Upper lobe of right lung (tissue), 1 donor: Measurements from ENCODE around the gene TTBK1. TPM values are rescaled to one million over a fixed set of nuclear protein-coding genes. Genes with fewer than 3 reads are reported as not detected.
A peak's percentile ranks its signal among the peaks of the same experiment; 100 is the strongest.

ENCODE experiments used
- ATAC-seq: fragments of 200-7000 bp; cut with Tn5 transposase; one replicate; pipeline ENCODE4 v1.9.1; 2020; ENCODE audit warnings: mild to moderate bottlenecking, moderate library complexity
- DNase-seq: peaks from one replicate; pipeline ENCODE4 v3.0.0-alpha.2; 2020
- H3K27ac ChIP-seq: fragments of 200-600 bp; one replicate; pipeline ENCODE4 v1.8.0; 2022
- H3K27me3 ChIP-seq: fragments of 200-600 bp; one replicate; pipeline ENCODE4 v1.8.0; 2022; ENCODE audit warnings: mild to moderate bottlenecking
- H3K36me3 ChIP-seq: fragments of 200-600 bp; one replicate; pipeline ENCODE4 v1.8.0; 2022
- H3K4me1 ChIP-seq: fragments of 200-600 bp; one replicate; pipeline ENCODE4 v1.8.0; 2022
- H3K4me3 ChIP-seq: fragments of 200-600 bp; one replicate; pipeline ENCODE4 v1.8.0; 2022; ENCODE audit warnings: mild to moderate bottlenecking
- H3K9me3 ChIP-seq: fragments of 200-600 bp; one replicate; pipeline ENCODE4 v1.8.0; 2022
- CTCF ChIP-seq: fragments of 200-600 bp; IDR thresholded peaks from one replicate; pipeline ENCODE4 v1.8.0; 2022; ENCODE audit warnings: antibody characterized with exemption
- intact Hi-C: fragments of 100-400 bp; cut with DNase I; formaldehyde crosslinking; loops from one replicate; pipeline ENCODE4 v1.11.0; 2022
- total RNA-seq: library from RNA; stranded (reverse); fragmentation: NEBNext Ultra II Directional; extraction: Animal tissue kit (Norgen Biotek cat#: 25700); gene quantifications from one replicate; pipeline ENCODE4 v1.2.1, GENCODE V29; 2021
- donor health status: DM: no; HTN: yes; CAD: no; lungs with severe emphysema.

Gene TTBK1
- total RNA-seq, 1 donor from 2014 or later: 0.17 TPM

- no peak for ATAC-seq
- H3K9me3 ChIP-seq: no peaks in the 10 kb centered on the region
- peak; percentile 23 for DNase-seq
- H3K27ac ChIP-seq: no peak overlapping the region
- intact Hi-C loops: no loop called here
- H3K4me1 ChIP-seq: no peaks in the 10 kb centered on the region
- no peak overlapping the region for H3K4me3 ChIP-seq
- peaks cover 32% of the 10 kb centered on the region for H3K36me3 ChIP-seq
- no peak for TF ChIP-seq CTCF
- H3K27me3 ChIP-seq: no peaks in the 10 kb centered on the region
These were observed 40.8 kb upstream of the TTBK1 start for GRCh38 chr6:43202451-43202850.

- intact Hi-C loops: no loop called here
- H3K27me3 ChIP-seq: no peaks in the 10 kb centered on the region
These were observed 40.1 kb upstream of the TTBK1 start for GRCh38 chr6:43203029-43203717.

GRCh38 chr6:43203718-43204095 is 39.6 kb upstream of the TTBK1 start:
- no peak for TF ChIP-seq CTCF
- no peaks in the 10 kb centered on the region for H3K9me3 ChIP-seq
- intact Hi-C loops: no loop called here
- peaks cover 29% of the 10 kb centered on the region for H3K36me3 ChIP-seq
- no peaks in the 10 kb centered on the region for H3K4me1 ChIP-seq
- no peak overlapping the region for H3K4me3 ChIP-seq
- ATAC-seq (no peak), DNase-seq (peak; percentile 40)
- H3K27me3 ChIP-seq: no peaks in the 10 kb centered on the region
- no peak overlapping the region for H3K27ac ChIP-seq

More at GRCh38 chr6:43203029-43203717, 40.1 kb upstream of the TTBK1 start:
- no peak overlapping the region for H3K27ac ChIP-seq
- no peak overlapping the region for H3K4me3 ChIP-seq
- H3K4me1 ChIP-seq: no peaks in the 10 kb centered on the region
- ATAC-seq (no peak), DNase-seq (peak; percentile 55)
- no peak for TF ChIP-seq CTCF
- H3K9me3 ChIP-seq: no peaks in the 10 kb centered on the region
- H3K36me3 ChIP-seq: peaks cover 25% of the 10 kb centered on the region

GRCh38 chr6:43204271-43205105 is 38.8 kb upstream of the TTBK1 start:
- Histone ChIP-seq H3K27ac (no peak overlapping the region), H3K9me3 (no peaks in the 10 kb centered on the region), H3K27me3 (no peaks in the 10 kb centered on the region), H3K36me3 (peaks cover 33% of the 10 kb centered on the region), H3K4me3 (no peak overlapping the region), H3K4me1 (no peaks in the 10 kb centered on the region)
- DNase-seq: peak; percentile 55
- intact Hi-C loops: no loop called here
- TF ChIP-seq CTCF: no peak
- ATAC-seq: no peak

- Histone ChIP-seq H3K9me3 (no peaks in the 10 kb centered on the region), H3K27ac (no peak overlapping the region), H3K4me3 (no peak overlapping the region), H3K36me3 (peaks cover 23% of the 10 kb centered on the region), H3K4me1 (no peaks in the 10 kb centered on the region), H3K27me3 (no peaks in the 10 kb centered on the region)
- DNase-seq: peak; percentile 49
- TF ChIP-seq CTCF: no peak
- intact Hi-C loops: no loop called here
- no peak for ATAC-seq
These were observed 37.4 kb upstream of the TTBK1 start for GRCh38 chr6:43205849-43206248.
